Measurements from ENCODE around the gene HACD2.

GRCh38 chr3:123446610-123447109 lies 138.2 kb downstream of the HACD2 start:
- TF ChIP-seq CTCF (IDR thresholded peaks at IDR 0.05; ENCODE audit: low read length) (no peak), EZH2phosphoT487 (IDR thresholded peaks at IDR 0.05; ENCODE audit: low read length) (no peak)
